ENCODE results near the gene TCF12.
"Not testable (repeated sequence)": the region's sequence is repeated elsewhere in the genome, so short reads cannot be mapped to it uniquely, and the experiment has no call there.

Gene TCF12

DNA sequence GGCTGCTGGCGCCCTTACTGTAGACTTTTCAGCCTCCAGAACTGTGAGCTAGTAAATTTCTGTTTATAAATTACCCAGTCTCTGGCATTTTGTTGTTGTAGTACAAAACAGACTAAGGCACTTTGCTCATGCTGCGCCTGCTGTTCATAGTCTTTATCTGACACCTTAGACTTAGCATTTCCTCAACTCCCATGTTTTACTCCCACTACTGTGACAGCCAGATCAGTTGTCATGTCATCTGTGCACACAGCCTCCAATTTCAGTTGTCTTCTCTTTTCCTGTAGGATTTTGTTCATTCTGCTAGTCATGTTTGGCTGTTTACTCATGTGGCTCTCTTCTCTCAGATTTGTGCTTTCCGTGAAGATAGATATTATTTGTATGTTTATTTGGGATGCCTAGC lies 62.0 kb downstream of the TCF12 start:
- DNase-seq = no peak

GRCh38 chr15:56981160-56981559 lies 62.7 kb downstream of the TCF12 start:
- no peak for DNase-seq

- no peak for DNase-seq
These were observed 64.5 kb downstream of the TCF12 start for GRCh38 chr15:56982987-56983386.

DNA sequence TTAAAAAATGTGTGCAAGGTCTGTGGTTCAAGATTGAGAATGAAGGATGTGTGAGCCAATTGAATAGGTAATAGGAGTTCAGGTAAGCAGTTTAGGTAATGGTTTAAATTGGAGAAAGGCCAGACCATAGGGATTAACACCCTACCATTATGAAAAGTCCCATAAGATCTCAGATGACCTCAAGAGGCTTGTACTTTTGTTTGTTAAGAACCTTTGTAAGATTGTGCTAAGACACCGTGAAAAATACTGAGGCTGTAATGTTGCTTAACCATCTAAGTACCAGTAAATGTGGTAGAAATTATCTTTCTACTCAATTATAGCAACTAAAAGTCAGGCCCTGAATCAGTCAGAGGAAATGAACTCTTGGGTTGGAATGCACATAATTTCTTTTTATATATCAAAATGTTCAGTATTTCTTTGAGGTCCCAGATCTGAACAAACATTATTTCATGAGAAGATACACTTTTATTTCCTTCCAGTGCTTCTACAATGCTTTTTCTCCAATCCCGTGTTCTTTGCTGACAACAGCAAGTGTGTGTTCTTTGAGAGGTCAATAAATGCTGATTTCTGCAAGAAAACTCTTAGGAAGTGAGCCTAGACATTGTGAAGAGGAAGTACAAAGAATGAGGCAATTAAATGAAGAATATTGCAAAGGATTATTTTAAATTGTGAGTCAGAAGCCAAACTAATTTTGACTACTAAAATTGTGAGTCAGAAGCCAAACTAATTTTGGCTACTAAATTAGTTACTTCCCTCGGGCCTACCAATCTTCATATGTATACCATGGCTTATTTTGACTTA lies 66.4 kb downstream of the TCF12 start:
- DNase-seq = no peak

DNA sequence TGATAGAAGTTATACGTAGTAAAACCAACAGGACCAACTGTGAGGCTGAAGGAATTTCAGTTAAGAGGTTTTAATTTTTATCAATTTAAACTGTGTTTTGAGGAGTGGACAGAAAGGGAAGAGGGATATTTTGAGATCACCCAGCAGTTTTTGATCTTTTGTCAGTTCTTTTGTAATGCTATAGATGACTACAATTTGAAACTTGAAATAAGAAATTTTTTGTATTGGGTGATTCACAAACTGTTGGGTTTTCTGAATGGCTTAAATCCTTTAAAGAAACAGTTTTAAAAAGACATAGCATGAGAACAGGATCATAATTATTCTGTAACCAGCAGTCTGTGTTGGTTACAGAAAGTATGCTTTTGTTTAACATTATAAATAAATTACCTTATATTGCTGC lies 67.4 kb downstream of the TCF12 start:
- no peak for DNase-seq

GRCh38 chr15:56987286-56987685 lies 68.8 kb downstream of the TCF12 start:
- DNase-seq = no peak

DNA sequence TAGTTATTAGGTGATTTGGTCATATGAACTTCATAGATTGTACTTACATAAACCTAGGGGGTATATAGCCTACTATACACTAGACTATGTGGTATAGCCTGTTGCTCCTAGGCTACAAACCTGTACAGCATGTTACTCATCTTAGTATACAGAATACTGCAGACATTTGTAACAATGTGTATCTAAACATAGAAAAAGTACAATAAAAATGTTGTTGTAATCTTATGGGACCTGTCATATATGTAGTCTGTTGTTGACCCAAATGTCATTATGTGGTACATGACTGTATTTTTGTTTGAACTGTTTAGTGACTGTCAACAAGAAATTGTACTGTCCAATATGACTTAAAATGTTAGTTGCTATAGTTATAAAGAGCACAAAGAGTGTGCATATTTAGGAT lies 69.8 kb downstream of the TCF12 start:
- DNase-seq = no peak

DNA sequence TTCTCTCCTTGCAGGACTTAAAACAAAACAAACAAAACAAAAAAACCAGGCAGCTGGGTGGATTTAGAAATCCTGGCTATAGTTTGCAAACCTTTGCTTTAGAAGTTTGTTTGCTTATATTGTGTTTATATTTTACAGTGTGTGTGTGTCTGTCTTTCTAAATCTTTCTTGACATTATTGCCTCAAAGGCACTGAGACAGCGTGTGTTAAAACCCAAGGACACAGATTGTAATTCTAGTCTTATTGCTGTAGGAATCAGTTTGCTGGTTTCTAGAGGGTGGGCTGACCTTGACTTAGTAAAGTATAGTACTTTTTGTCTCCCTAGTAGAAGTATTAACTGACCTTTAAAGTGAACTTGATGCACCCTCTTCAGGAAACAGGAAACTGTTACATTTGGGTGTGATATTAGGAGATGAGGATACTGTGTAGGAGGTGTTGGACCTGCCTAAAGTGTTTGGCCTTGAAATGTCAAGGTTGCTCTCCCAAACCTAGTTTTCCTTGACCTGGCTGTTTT lies 71.0 kb downstream of the TCF12 start:
- no peak for DNase-seq

GRCh38 chr15:56991017-56991416 lies 72.6 kb downstream of the TCF12 start:
- no peak for DNase-seq

- DNase-seq = no peak
These were observed 74.3 kb downstream of the TCF12 start for GRCh38 chr15:56992725-56993124.

- no peak for DNase-seq
These were observed 75.8 kb downstream of the TCF12 start for GRCh38 chr15:56994280-56994679.

GRCh38 chr15:56996093-56996492 lies 77.6 kb downstream of the TCF12 start:
- DNase-seq = no peak

GRCh38 chr15:56996746-56997470 lies 78.5 kb downstream of the TCF12 start:
- no peak for DNase-seq

DNA sequence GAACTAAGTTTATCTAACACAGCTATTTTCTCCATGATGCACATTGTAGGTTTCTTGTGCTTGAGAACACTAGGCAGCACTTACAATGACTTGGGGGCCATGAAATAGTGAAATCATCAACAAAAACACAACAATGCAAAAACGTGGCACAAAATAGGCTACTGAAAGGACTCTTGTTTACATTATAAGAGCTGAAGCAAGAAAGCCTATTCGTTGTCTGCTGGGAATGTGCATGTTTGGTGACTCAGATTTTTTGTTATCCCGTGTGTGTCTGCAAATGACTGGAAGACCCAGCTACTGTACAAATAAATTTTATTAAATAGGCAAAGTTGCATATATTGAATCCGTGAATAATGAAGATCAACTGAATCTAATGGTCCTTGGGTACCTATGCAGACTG lies 85.0 kb downstream of the TCF12 start:
- no peak for DNase-seq

DNA sequence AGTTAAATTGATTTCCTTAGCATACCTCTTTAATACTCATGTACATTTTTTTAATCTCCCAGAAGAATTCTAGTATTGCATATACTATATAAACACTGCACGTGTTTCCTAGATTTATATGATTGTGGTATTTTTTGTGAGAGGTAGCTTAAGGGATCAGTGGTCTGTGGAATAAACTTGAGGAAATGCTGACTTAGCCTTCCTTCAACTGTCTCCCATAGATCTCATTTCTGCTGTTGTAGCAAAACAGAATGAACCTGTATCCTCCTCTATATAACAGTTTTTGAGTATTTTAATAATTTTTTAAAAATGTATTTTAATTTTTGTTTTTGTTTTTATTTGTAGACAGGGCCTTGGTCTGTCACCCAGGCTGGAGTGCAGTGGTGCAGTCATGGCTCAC lies 86.8 kb downstream of the TCF12 start:
- no peak for DNase-seq

DNA sequence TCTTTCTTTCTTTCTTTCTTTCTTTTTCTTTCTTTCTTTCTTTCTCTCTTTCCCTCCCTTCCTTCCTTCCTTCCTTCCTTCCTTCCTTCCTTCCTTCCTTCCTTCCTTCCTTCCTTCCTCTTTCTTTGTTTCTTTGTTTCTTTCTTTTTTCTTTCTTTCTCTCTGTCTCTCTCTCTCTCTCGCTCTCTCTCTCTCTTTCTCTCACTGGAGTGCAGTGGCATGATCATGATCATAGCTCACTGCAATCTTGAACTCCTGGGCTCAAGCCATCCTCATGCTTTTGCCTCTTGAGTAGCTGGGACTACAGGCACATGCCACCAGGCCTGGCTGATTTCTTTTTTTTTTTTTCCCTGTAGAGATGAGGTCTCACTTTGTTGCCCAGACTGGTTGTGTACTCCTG lies 89.4 kb downstream of the TCF12 start:
- not testable (repeated sequence) for DNase-seq

- DNase-seq = no peak
These were observed 92.3 kb downstream of the TCF12 start for GRCh38 chr15:57010724-57011123.

DNA sequence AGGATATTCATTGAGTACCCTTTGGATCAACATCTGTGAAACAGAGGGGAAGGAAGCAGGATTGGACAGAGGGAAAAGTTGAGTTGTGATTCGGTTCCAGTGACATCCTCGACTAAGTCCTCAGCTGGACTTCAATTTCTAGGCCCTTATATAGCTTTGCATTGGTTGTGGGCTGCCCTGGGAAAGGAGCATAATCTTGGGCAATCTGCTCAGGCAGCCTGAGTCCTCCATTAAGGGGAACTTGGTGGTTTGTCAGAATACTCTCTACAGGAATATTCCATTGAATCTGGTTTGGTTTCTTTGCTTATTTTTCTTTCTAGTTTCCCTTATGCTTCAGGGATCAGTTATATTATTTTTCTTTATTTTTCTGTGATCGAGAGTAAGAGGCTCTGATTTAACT lies 94.1 kb downstream of the TCF12 start:
- no peak for DNase-seq

GRCh38 chr15:57014896-57015295 lies 96.5 kb downstream of the TCF12 start:
- not testable (repeated sequence) for DNase-seq

- no peak for DNase-seq
These were observed 96.9 kb downstream of the TCF12 start for GRCh38 chr15:57015360-57015759.

- no peak for DNase-seq
These were observed 97.5 kb downstream of the TCF12 start for GRCh38 chr15:57015897-57016296.

DNA sequence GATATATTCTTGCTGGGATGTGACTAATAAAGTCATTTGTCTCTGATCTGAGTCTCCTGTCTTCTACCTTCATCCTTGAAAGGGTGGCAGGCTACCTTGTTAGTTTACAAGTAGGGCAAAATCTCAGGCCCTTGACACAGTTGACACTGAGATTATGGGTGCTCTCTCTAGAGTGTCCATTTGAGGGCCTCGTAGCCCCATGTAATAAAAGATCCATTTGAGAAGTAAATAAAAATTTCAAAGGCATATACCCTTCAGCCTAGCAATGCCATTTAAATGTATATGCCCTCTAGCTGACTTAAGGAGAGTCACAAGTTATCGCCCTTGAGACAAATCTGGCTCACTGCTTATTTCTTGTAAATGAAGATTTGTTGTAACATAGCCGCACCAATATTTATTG lies 98.6 kb downstream of the TCF12 start:
- DNase-seq = no peak

DNA sequence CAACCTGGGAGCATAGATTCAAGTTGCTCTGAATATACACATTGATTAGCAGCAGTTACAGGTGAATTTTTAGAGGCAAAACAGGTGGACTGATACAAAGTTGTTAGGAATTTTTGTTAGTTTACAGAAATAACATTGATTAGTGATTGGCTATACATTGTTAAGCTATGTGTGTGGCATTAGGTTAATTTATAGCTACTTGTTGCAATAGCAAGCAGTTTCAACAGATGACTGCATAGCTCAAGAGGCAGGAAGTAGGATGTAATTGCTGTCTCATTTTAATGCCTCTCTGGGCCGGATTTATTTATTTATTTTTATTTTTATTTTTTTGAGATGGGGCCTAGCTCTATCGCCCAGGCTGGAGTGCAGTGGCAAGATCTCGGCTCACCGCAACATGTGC lies 99.7 kb downstream of the TCF12 start:
- DNase-seq = no peak

DNA sequence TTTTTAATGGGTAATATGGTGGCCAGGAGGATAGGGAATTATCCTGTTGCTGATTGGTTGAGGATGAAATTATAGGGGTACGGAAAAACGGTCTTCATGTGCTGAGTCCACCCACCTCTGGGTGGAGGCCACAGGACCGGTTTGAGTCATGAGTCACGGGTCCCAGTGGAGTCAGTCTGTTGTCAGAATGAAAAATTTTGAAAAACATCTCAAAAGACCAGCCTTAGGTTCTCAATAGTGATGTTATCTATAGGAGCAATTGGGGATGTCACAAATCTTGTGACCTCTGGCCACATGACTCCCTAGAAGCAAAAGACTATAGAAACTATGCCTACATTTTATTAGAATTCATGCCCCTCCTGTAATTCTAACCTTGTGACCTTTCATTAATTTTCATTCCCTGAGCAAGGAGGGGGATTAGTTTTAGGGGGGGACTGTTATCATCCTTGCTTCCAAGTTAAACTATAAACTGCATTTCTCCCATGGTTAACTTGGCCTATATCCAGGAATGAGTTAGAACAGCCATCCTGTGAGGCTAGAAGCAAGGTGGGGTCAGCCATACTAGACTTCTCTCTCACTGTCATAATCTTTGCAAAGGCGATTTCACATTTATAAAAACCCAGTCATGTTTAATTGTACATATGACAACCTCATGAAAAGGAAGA lies 101.2 kb downstream of the TCF12 start:
- no peak for DNase-seq
